ENCODE results near the gene NRP2. TPM values are rescaled to one million over a fixed set of nuclear protein-coding genes. Genes with fewer than 3 reads are reported as not detected.

The NRP2 gene
- total and polyA plus RNA-seq, 2 donors: 6.4 to 11.7 TPM

DNA sequence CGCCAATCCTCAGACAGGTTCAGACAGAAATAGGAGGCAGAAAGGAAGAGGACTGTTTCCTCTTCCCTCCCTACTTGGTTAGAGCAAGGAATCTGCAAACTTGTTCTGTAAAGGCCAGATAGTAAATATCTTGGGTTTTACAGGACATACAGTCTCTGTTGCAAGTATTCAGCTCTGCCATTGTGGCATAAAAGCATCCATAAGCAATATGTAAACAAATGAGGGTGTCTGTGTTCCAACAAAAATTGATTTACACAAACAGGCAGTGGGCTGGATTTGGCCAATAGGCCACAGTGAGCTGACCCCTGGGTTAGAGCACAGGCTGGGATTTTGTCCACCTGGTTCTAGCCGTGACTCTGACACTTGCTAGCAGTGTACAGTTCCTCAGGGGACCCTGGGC lies 89.4 kb downstream of the NRP2 start:
- H3K27ac ChIP-seq (ENCODE audit: low read depth in 1 of 2, low read length in 1 of 2): no peak overlapping the region
- peaks cover 19 to 25% of the 10 kb centered on the region in 2 donors for H3K4me1 ChIP-seq (ENCODE audit: control insufficient read depth in 2 of 2, insufficient read depth in 2 of 2, low read length in 2 of 2)
- DNase-seq (ENCODE audit: low read depth in 6 of 9, low spot score in 9 of 9): no peak
- no peak overlapping the region for H3K4me3 ChIP-seq (ENCODE audit: low read length in 2 of 2)
- H3K36me3 ChIP-seq (ENCODE audit: control insufficient read depth in 2 of 2, insufficient read depth in 2 of 2, low read length in 1 of 2): no peaks in the 10 kb centered on the region
- 80% methylated on average over 2 of the region's 2 CpGs for WGBS
- no peaks in the 10 kb centered on the region for H3K27me3 ChIP-seq (ENCODE audit: control insufficient read depth in 2 of 2, insufficient read depth in 1 of 2, low read length in 1 of 2)
- no peaks in the 10 kb centered on the region for H3K9me3 ChIP-seq (ENCODE audit: control insufficient read depth in 2 of 2, insufficient read depth in 1 of 2, low read length in 1 of 2)

DNA sequence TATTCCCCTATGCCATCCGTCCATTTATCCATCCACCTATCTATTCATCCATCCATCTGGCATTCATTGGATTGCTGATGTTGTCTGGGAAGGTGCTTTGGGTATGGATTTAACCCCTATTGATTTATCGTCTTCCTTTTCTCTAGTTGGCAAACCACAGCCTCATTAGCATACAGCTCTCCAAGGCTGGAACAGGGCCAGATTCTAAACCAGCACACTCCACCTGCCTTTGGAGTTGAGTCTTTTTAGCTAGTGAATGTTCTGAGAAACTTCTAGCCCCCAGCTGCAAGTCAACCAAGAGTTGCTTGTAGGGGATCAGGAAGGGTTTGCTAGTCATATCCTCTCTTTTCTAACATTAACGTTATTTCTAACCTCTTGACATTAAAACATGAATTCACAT lies 90.7 kb downstream of the NRP2 start:
- H3K4me1 ChIP-seq (ENCODE audit: control insufficient read depth in 2 of 2, insufficient read depth in 2 of 2, low read length in 2 of 2): peaks cover 20 to 25% of the 10 kb centered on the region in 2 donors

DNA sequence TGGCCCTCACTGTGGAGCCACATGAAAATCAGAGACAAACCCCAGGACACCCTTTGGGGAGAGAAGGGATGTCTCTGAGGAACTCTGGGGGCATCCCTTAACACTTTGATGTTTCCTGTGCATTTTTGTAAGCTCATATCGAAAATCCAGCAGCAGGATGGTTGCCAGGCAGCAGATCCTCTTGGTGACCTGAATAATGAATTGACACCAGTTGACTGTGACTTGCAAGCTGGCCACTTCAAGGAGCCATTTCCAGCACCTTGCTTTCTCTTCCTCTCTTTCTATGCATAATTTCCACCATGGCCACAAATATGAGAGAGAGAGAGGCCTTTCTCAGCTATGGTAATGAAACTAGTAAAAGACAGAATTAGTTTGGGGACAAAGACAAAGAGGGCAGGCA lies 91.7 kb downstream of the NRP2 start:
- H3K27ac ChIP-seq (ENCODE audit: low read depth in 1 of 2, low read length in 1 of 2): no peak overlapping the region
- no peaks in the 10 kb centered on the region for H3K27me3 ChIP-seq (ENCODE audit: control insufficient read depth in 2 of 2, insufficient read depth in 1 of 2, low read length in 1 of 2)
- H3K9me3 ChIP-seq (ENCODE audit: control insufficient read depth in 2 of 2, insufficient read depth in 1 of 2, low read length in 1 of 2): no peaks in the 10 kb centered on the region
- 71% methylated on average over 1 of the region's 1 CpG for WGBS
- no peak overlapping the region for H3K4me3 ChIP-seq (ENCODE audit: low read length in 2 of 2)
- DNase-seq (ENCODE audit: low read depth in 6 of 9, low spot score in 9 of 9): no peak
- H3K4me1 ChIP-seq (ENCODE audit: control insufficient read depth in 2 of 2, insufficient read depth in 2 of 2, low read length in 2 of 2): peaks cover 25 to 29% of the 10 kb centered on the region in 2 donors
- no peaks in the 10 kb centered on the region for H3K36me3 ChIP-seq (ENCODE audit: control insufficient read depth in 2 of 2, insufficient read depth in 2 of 2, low read length in 1 of 2)

More for the DNA sequence above, 90.7 kb downstream of the NRP2 start:
- Histone ChIP-seq H3K27me3 (ENCODE audit: control insufficient read depth in 2 of 2, insufficient read depth in 1 of 2, low read length in 1 of 2) (no peaks in the 10 kb centered on the region), H3K27ac (ENCODE audit: low read depth in 1 of 2, low read length in 1 of 2) (no peak overlapping the region), H3K36me3 (ENCODE audit: control insufficient read depth in 2 of 2, insufficient read depth in 2 of 2, low read length in 1 of 2) (no peaks in the 10 kb centered on the region), H3K9me3 (ENCODE audit: control insufficient read depth in 2 of 2, insufficient read depth in 1 of 2, low read length in 1 of 2) (no peaks in the 10 kb centered on the region), H3K4me3 (ENCODE audit: low read length in 2 of 2) (no peak overlapping the region)
- 34% methylated on average over 3 of the region's 3 CpGs for WGBS
- peak in 1 of 9 donors; percentile 45 for DNase-seq (ENCODE audit: low read depth in 6 of 9, low spot score in 9 of 9)

DNA sequence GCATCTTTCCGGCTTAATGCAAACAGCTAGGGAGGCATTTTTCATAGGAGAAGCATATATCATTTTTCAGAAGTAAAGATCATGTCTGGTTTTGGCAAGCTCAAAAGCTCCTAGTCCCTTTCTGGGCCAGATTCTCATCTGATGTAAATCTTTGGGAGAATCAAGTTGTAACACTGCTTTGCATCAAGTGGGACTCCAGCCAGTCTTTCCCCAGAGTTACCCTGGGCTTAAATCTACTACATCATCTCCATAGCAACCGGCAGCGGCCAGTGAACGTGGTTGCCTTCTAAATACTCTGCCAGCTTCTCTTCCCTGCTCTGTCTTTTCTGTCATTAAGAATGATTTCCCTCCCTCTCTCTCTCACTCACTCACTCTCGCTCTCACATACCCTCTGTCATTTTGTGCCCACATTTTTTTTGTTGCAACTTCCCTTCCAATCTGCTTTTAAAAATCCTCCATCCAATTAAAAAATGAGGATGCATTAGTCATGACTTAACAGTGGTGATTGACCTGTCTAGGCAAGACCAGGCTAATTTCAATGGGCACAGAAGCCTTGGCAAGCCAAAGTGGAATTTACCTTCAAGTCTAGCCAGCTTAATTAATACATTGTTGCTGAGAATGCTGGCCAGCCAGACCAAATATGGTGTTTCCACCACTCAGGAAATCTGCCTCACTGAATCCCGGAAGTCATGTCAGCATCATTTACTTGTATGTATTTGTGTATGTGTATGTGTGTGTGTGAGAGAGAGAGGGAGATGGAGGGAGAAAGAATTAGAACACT lies 93.0 kb downstream of the NRP2 start:
- no peak for DNase-seq (ENCODE audit: low read depth in 6 of 9, low spot score in 9 of 9)
- Histone ChIP-seq H3K27me3 (ENCODE audit: control insufficient read depth in 2 of 2, insufficient read depth in 1 of 2, low read length in 1 of 2) (no peaks in the 10 kb centered on the region), H3K36me3 (ENCODE audit: control insufficient read depth in 2 of 2, insufficient read depth in 2 of 2, low read length in 1 of 2) (no peaks in the 10 kb centered on the region), H3K4me3 (ENCODE audit: low read length in 2 of 2) (no peak overlapping the region), H3K9me3 (ENCODE audit: control insufficient read depth in 2 of 2, insufficient read depth in 1 of 2, low read length in 1 of 2) (no peaks in the 10 kb centered on the region), H3K27ac (ENCODE audit: low read depth in 1 of 2, low read length in 1 of 2) (peak overlapping the region; percentile 9 to 39), H3K4me1 (ENCODE audit: control insufficient read depth in 2 of 2, insufficient read depth in 2 of 2, low read length in 2 of 2) (peaks cover 23 to 24% of the 10 kb centered on the region in 2 donors)
- WGBS: 81% methylated on average over 6 of the region's 6 CpGs

DNA sequence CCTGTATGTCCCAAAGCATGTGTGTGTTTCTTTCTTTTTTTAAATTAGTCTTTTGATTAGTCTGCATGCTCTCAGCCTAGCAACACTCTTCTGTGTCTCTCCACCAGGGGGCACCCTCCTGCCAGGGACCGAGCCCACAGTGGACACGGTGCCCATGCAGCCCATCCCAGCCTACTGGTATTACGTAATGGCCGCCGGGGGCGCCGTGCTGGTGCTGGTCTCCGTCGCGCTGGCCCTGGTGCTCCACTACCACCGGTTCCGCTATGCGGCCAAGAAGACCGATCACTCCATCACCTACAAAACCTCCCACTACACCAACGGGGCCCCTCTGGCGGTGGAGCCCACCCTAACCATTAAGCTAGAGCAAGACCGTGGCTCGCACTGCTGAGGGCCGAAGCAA lies 93.8 kb downstream of the NRP2 start:
- peak in 3 of 9 donors; percentile 36 to 62 (median 51) for DNase-seq (ENCODE audit: low read depth in 6 of 9, low spot score in 9 of 9)
- 90% methylated on average over 19 of the region's 19 CpGs for WGBS

DNA sequence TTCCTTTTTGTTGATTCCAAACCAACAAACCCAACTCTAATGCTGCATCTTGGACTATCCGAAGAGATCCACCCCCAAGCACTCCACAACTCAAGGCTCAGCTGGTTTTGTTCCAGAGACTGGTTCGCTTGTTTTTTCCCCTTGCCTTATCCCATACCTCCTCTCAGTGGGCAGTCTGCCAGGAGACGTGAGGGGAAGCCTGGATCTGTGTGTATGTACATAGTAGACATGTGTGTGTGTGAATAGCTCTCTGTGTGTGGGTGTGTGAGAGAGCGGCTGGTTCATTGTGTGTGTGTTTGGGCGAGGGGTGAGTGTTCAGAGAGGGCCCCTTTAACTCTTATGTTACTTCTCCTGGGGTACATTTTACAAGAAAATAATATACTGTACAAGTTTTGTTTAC lies 94.4 kb downstream of the NRP2 start:
- Histone ChIP-seq H3K36me3 (ENCODE audit: control insufficient read depth in 2 of 2, insufficient read depth in 2 of 2, low read length in 1 of 2) (no peaks in the 10 kb centered on the region), H3K4me1 (ENCODE audit: control insufficient read depth in 2 of 2, insufficient read depth in 2 of 2, low read length in 2 of 2) (peaks cover 32 to 33% of the 10 kb centered on the region in 2 donors), H3K4me3 (ENCODE audit: low read length in 2 of 2) (no peak overlapping the region), H3K27ac (ENCODE audit: low read depth in 1 of 2, low read length in 1 of 2) (no peak overlapping the region), H3K27me3 (ENCODE audit: control insufficient read depth in 2 of 2, insufficient read depth in 1 of 2, low read length in 1 of 2) (no peaks in the 10 kb centered on the region), H3K9me3 (ENCODE audit: control insufficient read depth in 2 of 2, insufficient read depth in 1 of 2, low read length in 1 of 2) (no peaks in the 10 kb centered on the region)
- 96% methylated on average over 5 of the region's 5 CpGs for WGBS
- no peak for DNase-seq (ENCODE audit: low read depth in 6 of 9, low spot score in 9 of 9)

More for the DNA sequence above, 93.8 kb downstream of the NRP2 start:
- Histone ChIP-seq H3K4me3 (ENCODE audit: low read length in 2 of 2) (no peak overlapping the region), H3K9me3 (ENCODE audit: control insufficient read depth in 2 of 2, insufficient read depth in 1 of 2, low read length in 1 of 2) (no peaks in the 10 kb centered on the region), H3K27ac (ENCODE audit: low read depth in 1 of 2, low read length in 1 of 2) (no peak overlapping the region), H3K27me3 (ENCODE audit: control insufficient read depth in 2 of 2, insufficient read depth in 1 of 2, low read length in 1 of 2) (no peaks in the 10 kb centered on the region), H3K36me3 (ENCODE audit: control insufficient read depth in 2 of 2, insufficient read depth in 2 of 2, low read length in 1 of 2) (no peaks in the 10 kb centered on the region), H3K4me1 (ENCODE audit: control insufficient read depth in 2 of 2, insufficient read depth in 2 of 2, low read length in 2 of 2) (peaks cover 27 to 29% of the 10 kb centered on the region in 2 donors)

DNA sequence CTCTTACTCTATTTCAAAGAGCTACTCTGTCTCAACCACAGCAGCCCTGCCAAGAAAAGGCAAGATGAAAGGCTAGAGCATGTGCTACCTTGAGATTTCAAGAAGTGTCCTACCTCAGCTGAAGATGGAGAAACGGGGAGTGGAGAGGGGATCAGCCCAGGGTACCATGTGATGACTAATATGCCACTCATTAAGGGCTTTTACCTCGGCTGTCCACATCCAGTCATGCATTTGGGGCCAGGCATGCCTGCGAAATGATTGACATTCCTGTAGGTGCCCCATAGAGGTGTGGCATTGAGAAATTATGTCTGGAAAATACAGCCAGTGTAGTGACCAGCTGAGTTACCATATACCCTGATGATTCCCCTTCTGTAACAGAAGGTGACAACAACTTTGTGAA lies 96.1 kb downstream of the NRP2 start:
- Histone ChIP-seq H3K4me3 (ENCODE audit: low read length in 2 of 2) (no peak overlapping the region), H3K27me3 (ENCODE audit: control insufficient read depth in 2 of 2, insufficient read depth in 1 of 2, low read length in 1 of 2) (no peaks in the 10 kb centered on the region), H3K27ac (ENCODE audit: low read depth in 1 of 2, low read length in 1 of 2) (no peak overlapping the region), H3K9me3 (ENCODE audit: control insufficient read depth in 2 of 2, insufficient read depth in 1 of 2, low read length in 1 of 2) (no peaks in the 10 kb centered on the region), H3K4me1 (ENCODE audit: control insufficient read depth in 2 of 2, insufficient read depth in 2 of 2, low read length in 2 of 2) (peaks cover 35 to 45% of the 10 kb centered on the region in 2 donors), H3K36me3 (ENCODE audit: control insufficient read depth in 2 of 2, insufficient read depth in 2 of 2, low read length in 1 of 2) (no peaks in the 10 kb centered on the region)
- WGBS: 72% methylated on average over 3 of the region's 3 CpGs
- peak in 1 of 9 donors; percentile 46 for DNase-seq (ENCODE audit: low read depth in 6 of 9, low spot score in 9 of 9)

DNA sequence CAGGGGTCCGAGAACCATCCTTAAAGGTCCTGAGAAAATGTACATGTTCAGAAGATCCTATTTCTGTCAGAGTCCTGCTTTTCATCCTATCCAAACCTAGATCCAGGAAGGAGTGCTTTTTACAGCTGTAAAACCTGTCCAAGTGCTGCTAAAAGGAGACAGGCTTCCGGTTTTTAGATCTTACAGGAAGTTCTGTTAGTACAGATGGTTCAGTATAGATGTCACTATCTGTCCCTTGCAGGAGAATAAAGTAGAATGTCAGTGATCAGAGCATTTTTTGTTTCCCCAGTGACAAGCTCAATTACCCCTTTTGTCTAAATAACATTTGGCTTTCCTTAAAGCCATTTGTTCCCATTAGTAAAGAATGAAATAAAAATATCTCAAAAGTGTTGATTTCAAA lies 98.3 kb downstream of the NRP2 start:
- Histone ChIP-seq H3K27me3 (ENCODE audit: control insufficient read depth in 2 of 2, insufficient read depth in 1 of 2, low read length in 1 of 2) (no peaks in the 10 kb centered on the region), H3K4me1 (ENCODE audit: control insufficient read depth in 2 of 2, insufficient read depth in 2 of 2, low read length in 2 of 2) (peaks cover 29 to 49% of the 10 kb centered on the region in 2 donors), H3K27ac (ENCODE audit: low read depth in 1 of 2, low read length in 1 of 2) (peak overlapping the region; percentile 89 to 93), H3K36me3 (ENCODE audit: control insufficient read depth in 2 of 2, insufficient read depth in 2 of 2, low read length in 1 of 2) (no peaks in the 10 kb centered on the region), H3K9me3 (ENCODE audit: control insufficient read depth in 2 of 2, insufficient read depth in 1 of 2, low read length in 1 of 2) (no peaks in the 10 kb centered on the region), H3K4me3 (ENCODE audit: low read length in 2 of 2) (no peak overlapping the region)
- WGBS: 30% methylated on average over 2 of the region's 2 CpGs
- peak in 2 of 9 donors; percentile 17 to 69 for DNase-seq (ENCODE audit: low read depth in 6 of 9, low spot score in 9 of 9)

DNA sequence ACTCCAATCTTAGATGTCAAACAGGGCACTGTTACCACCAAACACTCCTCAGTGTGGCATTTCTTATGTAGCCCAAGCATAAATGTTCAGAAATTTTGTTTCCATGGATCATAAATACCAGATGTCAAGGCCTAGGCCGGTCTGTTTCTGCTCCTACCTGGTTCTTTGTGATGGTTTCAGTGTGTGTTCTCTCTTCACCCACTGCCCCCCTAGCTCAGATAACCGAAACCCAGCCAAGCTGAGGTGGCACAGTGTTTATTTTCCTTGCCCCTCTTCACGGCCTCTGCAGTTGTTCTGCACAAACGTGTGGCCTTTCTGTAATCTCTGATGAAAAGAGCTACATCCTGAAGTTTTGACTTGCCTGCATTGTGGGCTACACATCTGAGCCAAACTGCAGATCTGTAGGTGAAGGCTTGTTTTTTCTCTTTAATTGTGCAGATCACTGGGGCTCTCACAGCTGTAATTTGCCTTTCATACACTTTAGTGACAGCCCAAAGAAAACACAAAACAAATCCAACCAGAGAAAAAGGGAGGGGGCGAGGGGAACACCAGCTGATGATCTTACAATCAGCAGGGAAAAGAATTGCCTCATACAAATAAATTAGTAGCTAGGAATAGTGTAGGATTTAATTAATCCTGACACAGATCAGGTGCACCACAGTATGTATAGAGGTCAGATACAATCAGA lies 99.1 kb downstream of the NRP2 start:
- Histone ChIP-seq H3K4me1 (ENCODE audit: control insufficient read depth in 2 of 2, insufficient read depth in 2 of 2, low read length in 2 of 2) (peaks cover 29 to 49% of the 10 kb centered on the region in 2 donors), H3K9me3 (ENCODE audit: control insufficient read depth in 2 of 2, insufficient read depth in 1 of 2, low read length in 1 of 2) (no peaks in the 10 kb centered on the region), H3K27me3 (ENCODE audit: control insufficient read depth in 2 of 2, insufficient read depth in 1 of 2, low read length in 1 of 2) (no peaks in the 10 kb centered on the region), H3K27ac (ENCODE audit: low read depth in 1 of 2, low read length in 1 of 2) (peak overlapping the region; percentile 89 to 93), H3K4me3 (ENCODE audit: low read length in 2 of 2) (no peak overlapping the region), H3K36me3 (ENCODE audit: control insufficient read depth in 2 of 2, insufficient read depth in 2 of 2, low read length in 1 of 2) (no peaks in the 10 kb centered on the region)
- DNase-seq (ENCODE audit: low read depth in 6 of 9, low spot score in 9 of 9): peak in 4 of 9 donors; percentile 32 to 71 (median 45)
- 14% methylated on average over 5 of the region's 5 CpGs for WGBS
